ENCODE data around the gene LONP2. TPM values are rescaled to one million over a fixed set of nuclear protein-coding genes. Genes with fewer than 3 reads are reported as not detected.

LONP2 gene
- total RNA-seq, 1 experiment from 2014 or later: 46.8 TPM

GRCh38 chr16:48378836-48379235 is 134.7 kb downstream of the LONP2 start:
- Histone ChIP-seq H3K4me3 (replicated peaks in 1 of 2; ENCODE audit: low read depth in 1 of 2, low read length in 2 of 2) (no peak overlapping the region), H2AFZ (ENCODE audit: low read depth, low read length, poor library complexity, severe bottlenecking) (no peak overlapping the region), H3K9me2 (ENCODE audit: insufficient read depth) (no peaks in the 10 kb centered on the region), H3K4me1 (ENCODE audit: control insufficient read depth in 1 of 2, insufficient read depth in 2 of 2, low read length in 2 of 2) (peaks cover 9% of the 10 kb centered on the region in 2 experiments; a peak in 3 of 4 replicates), H3K4me2 (ENCODE audit: low read length) (no peak overlapping the region), H3K9me3 (ENCODE audit: control insufficient read depth in 1 of 2, insufficient read depth in 1 of 2, low read depth in 1 of 2, low read length in 2 of 2) (no peaks in the 10 kb centered on the region), H3K27ac (ENCODE audit: low read depth, low read length) (no peak overlapping the region), H3K79me2 (ENCODE audit: insufficient read depth, low read length) (peaks cover 100% of the 10 kb centered on the region), H3K9ac (ENCODE audit: low read length) (no peak overlapping the region), H3K36me3 (ENCODE audit: control insufficient read depth in 1 of 2, insufficient read depth in 2 of 2, low read length in 2 of 2) (no peaks in the 10 kb centered on the region), H3K27me3 (ENCODE audit: insufficient read depth, low read length) (no peaks in the 10 kb centered on the region), H4K20me1 (ENCODE audit: insufficient read depth) (peaks cover 10% of the 10 kb centered on the region; the same call in 1 of the 2 replicates)
- ChIA-PET POLR2A (interaction anchor here (1.2 kb wide), 1 partner anchor 13 kb away, joined by 6 read pairs; no protein-coding TSS in a partner anchor), RAD21 (ENCODE audit: low non-redundant PET in 1 of 2, low total read pairs in 2 of 2, uncharacterized antibody in 2 of 2, unreplicated experiment in 2 of 2) (no interaction called here), CTCF (no interaction called here)
- intact Hi-C loops (cut with micrococcal nuclease): no loop called here
- ATAC-seq: no peak
- TF ChIP-seq ZBTB33 (IDR thresholded peaks at IDR 0.05; ENCODE audit: extremely low read depth, insufficient replicate concordance, low read length) (no peak), SIN3A (IDR thresholded peaks at IDR 0.05; ENCODE audit: low read depth) (no peak), EGR1 (IDR thresholded peaks at IDR 0.05; ENCODE audit: low read depth) (no peak), POLR2A (IDR thresholded peaks at IDR 0.05; ENCODE audit: borderline replicate concordance, extremely low read depth, insufficient read depth, insufficient read length) (no peak), ELF1 (IDR thresholded peaks at IDR 0.05; ENCODE audit: borderline replicate concordance, low read depth) (no peak), EZH2 (IDR thresholded peaks at IDR 0.05) (no peak), POLR2AphosphoS5 (IDR thresholded peaks at IDR 0.05; ENCODE audit: low read depth, low read length) (no peak), ATF3 (IDR thresholded peaks at IDR 0.05) (no peak)
- no peak for DNase-seq (ENCODE audit: low read depth, low spot score)
- BruUV-seq (replicated peaks): no TSS peak

GRCh38 chr16:48381201-48381600 is 137.1 kb downstream of the LONP2 start:
- peaks cover 83% of the 10 kb centered on the region for H3K79me2 ChIP-seq (ENCODE audit: insufficient read depth, low read length)
- no peak overlapping the region for H3K4me2 ChIP-seq (ENCODE audit: low read length)
- H3K9me2 ChIP-seq (ENCODE audit: insufficient read depth): no peaks in the 10 kb centered on the region
- no peak overlapping the region for H3K4me3 ChIP-seq (replicated peaks in 1 of 2; ENCODE audit: low read depth in 1 of 2, low read length in 2 of 2)
- ChIA-PET CTCF (no interaction called here), POLR2A (interaction anchor here (1.4 kb wide), 1 partner anchor 15 kb away, joined by 4 read pairs; no protein-coding TSS in a partner anchor), RAD21 (ENCODE audit: low non-redundant PET in 1 of 2, low total read pairs in 2 of 2, uncharacterized antibody in 2 of 2, unreplicated experiment in 2 of 2) (no interaction called here)
- no peak overlapping the region for H3K9ac ChIP-seq (ENCODE audit: low read length)
- no peaks in the 10 kb centered on the region for H3K27me3 ChIP-seq (ENCODE audit: insufficient read depth, low read length)
- no peak overlapping the region for H2AFZ ChIP-seq (ENCODE audit: low read depth, low read length, poor library complexity, severe bottlenecking)
- no peaks in the 10 kb centered on the region for H3K36me3 ChIP-seq (ENCODE audit: control insufficient read depth in 1 of 2, insufficient read depth in 2 of 2, low read length in 2 of 2)
- H3K9me3 ChIP-seq (ENCODE audit: control insufficient read depth in 1 of 2, insufficient read depth in 1 of 2, low read depth in 1 of 2, low read length in 2 of 2): no peaks in the 10 kb centered on the region
- no TSS peak for BruUV-seq (replicated peaks)
- DNase-seq (ENCODE audit: low read depth, low spot score) (no peak), ATAC-seq (no peak)
- peaks cover 13 to 19% of the 10 kb centered on the region in 2 experiments; a peak in 3 of 4 replicates for H3K4me1 ChIP-seq (ENCODE audit: control insufficient read depth in 1 of 2, insufficient read depth in 2 of 2, low read length in 2 of 2)
- intact Hi-C loops (cut with micrococcal nuclease): no loop called here
- peaks cover 15% of the 10 kb centered on the region; the same call in 1 of the 2 replicates for H4K20me1 ChIP-seq (ENCODE audit: insufficient read depth)
- H3K27ac ChIP-seq (ENCODE audit: low read depth, low read length): no peak overlapping the region
- TF ChIP-seq ELF1 (IDR thresholded peaks at IDR 0.05; ENCODE audit: borderline replicate concordance, low read depth): no peak
- TF ChIP-seq CEBPB (IDR thresholded peaks at IDR 0.05; ENCODE audit: low read depth): no peak
- no peak for TF ChIP-seq EZH2phosphoT487 (IDR thresholded peaks at IDR 0.05; ENCODE audit: borderline replicate concordance)
- no peak for TF ChIP-seq YY1 (IDR thresholded peaks at IDR 0.05; ENCODE audit: extremely low read depth, insufficient replicate concordance, low read depth, low read length)
- TF ChIP-seq POLR2A (IDR thresholded peaks at IDR 0.05; ENCODE audit: borderline replicate concordance, extremely low read depth, insufficient read depth, insufficient read length): no peak
- TF ChIP-seq RAD21 (IDR thresholded peaks at IDR 0.05; ENCODE audit: low read depth): no peak
- TF ChIP-seq CBX3 (IDR thresholded peaks at IDR 0.05; ENCODE audit: low read depth): no peak
- no peak for TF ChIP-seq MAX (IDR thresholded peaks at IDR 0.05)
- no peak for TF ChIP-seq REST (IDR thresholded peaks at IDR 0.05; ENCODE audit: low read depth)

Measured in HCT116 (cell line).